HG03521 (cell line): Measurements from ENCODE around the gene SENP3.

Experiments used
- ATAC-seq: cut with Tn5 transposase; IDR thresholded peaks from one replicate; pipeline ENCODE4 v1.9.1; 2021; ENCODE audit warnings: mild to moderate bottlenecking, moderate library complexity; ENCODE audit not compliant: unreplicated experiment

SENP3 gene

DNA sequence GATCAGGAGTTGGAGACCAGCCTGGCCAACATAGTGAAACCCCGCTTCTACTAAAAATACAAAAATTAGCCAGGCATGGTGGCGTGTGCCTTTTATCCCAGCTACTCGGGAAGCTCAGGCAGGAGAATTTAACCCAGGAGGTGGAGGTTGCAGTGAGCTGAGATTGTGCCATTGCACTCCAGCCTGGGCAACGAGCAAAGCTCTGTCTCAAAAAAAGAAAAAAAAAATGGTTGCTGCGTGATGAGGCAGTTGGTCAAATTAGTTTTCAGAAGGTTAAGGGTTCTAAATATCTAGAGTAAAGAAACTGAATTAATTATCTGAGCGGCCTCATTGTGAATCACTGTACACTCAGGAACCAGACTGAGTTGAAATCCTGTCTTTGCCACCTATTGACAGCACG lies 14.2 kb downstream of the SENP3 start:
- no peak for ATAC-seq

DNA sequence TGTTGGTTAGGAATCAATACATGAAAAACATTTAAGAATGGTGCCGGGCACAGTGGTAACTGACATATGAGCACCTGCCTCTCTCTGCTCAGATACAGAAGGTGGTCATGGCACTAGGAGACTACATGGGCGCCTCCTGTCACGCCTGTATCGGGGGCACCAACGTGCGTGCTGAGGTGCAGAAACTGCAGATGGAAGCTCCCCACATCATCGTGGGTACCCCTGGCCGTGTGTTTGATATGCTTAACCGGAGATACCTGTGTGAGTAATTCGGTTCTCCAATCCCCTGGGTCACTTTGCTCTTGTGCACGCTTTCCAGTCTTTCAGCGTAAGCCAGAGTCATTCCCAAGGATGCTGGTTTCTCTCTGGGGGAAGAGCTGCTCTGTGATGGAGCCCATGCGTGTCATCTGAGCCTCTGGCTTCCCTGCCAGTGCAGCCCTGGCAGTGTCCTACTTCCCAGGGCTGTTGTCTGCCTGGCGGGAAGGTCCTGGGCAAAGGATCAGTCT lies 14.8 kb downstream of the SENP3 start:
- no peak for ATAC-seq

DNA sequence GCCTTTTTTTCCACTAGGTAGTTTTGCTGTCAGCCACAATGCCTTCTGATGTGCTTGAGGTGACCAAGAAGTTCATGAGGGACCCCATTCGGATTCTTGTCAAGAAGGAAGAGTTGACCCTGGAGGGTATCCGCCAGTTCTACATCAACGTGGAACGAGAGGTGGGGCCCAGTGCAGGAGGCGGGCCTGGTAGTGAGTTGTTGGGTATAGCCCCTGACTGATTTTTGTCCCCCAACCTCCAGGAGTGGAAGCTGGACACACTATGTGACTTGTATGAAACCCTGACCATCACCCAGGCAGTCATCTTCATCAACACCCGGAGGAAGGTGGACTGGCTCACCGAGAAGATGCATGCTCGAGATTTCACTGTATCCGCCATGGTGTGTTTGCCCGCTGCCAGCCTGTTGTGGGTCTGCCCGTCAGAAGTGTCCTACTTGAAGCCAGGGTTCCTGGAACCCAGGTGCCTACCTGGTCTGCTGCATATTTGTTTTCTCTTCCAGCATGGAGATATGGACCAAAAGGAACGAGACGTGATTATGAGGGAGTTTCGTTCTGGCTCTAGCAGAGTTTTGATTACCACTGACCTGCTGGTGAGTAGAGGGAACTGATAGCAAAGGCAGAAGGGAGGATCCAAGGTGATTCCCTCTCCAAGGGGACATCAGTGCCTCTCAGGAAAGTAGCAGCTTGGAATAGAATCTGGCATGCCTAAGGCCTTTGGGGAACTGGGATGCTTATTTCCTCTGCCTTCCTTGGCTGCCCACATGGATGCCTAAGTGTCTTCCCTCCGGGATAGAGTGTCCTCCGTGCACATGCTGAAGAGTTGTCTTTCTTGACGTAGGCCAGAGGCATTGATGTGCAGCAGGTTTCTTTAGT lies 15.8 kb downstream of the SENP3 start:
- ATAC-seq, result no peak

DNA sequence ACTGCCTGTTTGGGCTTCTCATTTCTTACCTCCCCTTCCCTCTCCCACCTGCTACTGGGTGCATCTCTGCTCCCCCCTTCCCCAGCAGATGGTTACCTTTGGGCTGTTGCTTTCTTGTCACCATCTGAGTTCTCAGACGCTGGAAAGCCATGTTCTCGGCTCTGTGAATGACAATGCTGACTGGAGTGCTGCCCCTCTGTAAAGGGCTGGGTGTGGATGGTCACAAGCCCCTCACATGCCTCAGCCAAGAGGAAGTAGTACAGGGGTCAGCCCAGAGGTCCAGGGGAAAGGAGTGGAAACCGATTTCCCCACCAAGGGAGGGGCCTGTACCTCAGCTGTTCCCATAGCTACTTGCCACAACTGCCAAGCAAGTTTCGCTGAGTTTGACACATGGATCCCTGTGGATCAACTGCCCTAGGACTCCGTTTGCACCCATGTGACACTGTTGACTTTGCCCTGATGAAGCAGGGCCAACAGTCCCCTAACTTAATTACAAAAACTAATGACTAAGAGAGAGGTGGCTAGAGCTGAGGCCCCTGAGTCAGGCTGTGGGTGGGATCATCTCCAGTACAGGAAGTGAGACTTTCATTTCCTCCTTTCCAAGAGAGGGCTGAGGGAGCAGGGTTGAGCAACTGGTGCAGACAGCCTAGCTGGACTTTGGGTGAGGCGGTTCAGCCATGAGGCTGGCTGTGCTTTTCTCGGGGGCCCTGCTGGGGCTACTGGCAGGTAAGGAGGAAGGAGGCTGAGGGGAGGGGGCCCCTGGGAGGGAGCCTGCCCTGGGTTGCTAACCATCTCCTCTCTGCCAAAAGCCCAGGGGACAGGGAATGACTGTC lies 17.5 kb downstream of the SENP3 start, which contains the start of gene CD68:
Gene CD68, plus strand, starts transcription at position 638 of the 833 bp plus-strand sequence. Its CDS starts 40 bp downstream, at position 678.
- no peak for ATAC-seq

DNA sequence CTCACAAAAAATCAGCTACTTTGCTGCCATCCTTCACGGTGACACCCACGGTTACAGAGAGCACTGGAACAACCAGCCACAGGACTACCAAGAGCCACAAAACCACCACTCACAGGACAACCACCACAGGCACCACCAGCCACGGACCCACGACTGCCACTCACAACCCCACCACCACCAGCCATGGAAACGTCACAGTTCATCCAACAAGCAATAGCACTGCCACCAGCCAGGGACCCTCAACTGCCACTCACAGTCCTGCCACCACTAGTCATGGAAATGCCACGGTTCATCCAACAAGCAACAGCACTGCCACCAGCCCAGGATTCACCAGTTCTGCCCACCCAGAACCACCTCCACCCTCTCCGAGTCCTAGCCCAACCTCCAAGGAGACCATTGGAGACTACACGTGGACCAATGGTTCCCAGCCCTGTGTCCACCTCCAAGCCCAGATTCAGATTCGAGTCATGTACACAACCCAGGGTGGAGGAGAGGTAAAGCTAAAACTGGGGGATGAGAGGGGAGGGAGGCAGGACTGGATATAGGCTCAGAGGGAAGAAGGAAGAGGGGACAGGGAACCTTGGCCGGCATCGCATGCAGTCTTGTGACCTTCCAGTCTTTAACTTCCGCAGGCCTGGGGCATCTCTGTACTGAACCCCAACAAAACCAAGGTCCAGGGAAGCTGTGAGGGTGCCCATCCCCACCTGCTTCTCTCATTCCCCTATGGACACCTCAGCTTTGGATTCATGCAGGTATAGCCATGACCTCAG lies 18.3 kb downstream of the SENP3 start:
- no peak for ATAC-seq

DNA sequence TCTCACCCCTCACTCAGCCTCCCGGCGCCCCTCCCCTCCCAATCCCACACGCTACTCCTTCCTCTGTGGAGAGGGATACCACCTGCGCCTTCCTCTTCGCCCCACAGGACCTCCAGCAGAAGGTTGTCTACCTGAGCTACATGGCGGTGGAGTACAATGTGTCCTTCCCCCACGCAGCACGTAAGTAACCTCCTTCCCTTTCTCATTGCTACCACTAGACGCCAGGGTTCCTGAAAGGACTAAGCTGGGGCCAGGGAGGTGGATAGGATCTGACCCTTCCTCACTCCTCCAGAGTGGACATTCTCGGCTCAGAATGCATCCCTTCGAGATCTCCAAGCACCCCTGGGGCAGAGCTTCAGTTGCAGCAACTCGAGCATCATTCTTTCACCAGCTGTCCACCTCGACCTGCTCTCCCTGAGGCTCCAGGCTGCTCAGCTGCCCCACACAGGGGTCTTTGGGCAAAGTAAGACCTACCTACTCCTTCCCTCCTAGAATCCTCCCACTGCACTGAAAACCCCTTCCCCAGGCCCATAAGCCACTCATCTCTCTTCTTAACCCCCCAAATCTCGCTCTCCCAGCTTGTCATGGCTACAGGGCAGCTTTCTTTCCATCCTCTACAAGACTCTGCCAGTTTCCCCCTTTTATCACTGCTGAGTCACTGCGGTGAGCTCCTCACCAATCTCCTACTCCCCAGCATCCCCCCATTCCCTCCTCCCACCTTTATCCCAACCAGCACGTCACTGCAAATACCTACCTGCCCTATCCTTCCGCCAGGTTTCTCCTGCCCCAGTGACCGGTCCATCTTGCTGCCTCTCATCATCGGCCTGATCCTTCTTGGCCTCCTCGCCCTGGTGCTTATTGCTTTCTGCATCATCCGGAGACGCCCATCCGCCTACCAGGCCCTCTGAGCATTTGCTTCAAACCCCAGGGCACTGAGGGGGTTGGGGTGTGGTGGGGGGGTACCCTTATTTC lies 19.2 kb downstream of the SENP3 start:
- ATAC-seq, result no peak

DNA sequence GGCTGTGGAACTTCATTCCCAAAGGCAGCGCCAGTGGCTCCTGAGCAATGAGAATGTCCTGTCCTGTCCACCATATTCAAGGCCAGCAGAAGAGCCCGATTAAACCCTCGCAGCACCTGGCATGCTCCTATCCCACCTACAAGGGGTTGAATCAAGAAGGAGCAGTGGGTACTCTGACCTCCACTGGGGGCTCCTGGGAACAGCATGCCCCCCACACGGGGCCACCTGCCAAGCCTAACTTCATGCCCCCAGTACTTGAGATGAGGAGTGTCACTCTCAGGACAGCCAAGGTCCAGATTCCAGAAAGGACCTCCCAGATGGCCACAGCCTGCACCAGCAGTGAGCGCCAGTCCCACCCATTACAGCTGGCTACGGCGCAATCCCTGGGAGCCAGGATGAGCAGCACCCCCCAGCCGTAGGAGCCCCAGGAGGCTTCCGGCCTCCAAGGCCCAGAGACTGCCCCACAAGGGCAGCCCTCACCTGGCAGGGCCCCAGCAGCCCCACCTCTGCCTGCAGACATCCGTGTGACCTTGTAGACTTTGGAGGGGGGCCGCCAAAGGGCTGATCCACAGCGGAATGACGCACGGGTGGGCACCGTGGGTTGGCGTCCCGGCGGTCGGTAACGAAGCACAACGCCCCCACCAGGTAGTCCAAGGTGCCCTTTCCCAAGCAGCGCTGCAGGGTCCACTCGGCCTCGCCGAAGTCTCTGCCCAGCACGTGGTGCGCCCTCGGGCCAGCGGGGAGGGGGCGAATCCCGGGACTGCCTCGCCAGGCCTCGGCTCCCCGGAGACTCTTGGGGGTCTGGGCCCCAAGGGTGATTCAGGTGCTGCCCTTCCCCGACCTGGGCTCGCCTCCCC lies 20.9 kb downstream of the SENP3 start:
- no peak for ATAC-seq

DNA sequence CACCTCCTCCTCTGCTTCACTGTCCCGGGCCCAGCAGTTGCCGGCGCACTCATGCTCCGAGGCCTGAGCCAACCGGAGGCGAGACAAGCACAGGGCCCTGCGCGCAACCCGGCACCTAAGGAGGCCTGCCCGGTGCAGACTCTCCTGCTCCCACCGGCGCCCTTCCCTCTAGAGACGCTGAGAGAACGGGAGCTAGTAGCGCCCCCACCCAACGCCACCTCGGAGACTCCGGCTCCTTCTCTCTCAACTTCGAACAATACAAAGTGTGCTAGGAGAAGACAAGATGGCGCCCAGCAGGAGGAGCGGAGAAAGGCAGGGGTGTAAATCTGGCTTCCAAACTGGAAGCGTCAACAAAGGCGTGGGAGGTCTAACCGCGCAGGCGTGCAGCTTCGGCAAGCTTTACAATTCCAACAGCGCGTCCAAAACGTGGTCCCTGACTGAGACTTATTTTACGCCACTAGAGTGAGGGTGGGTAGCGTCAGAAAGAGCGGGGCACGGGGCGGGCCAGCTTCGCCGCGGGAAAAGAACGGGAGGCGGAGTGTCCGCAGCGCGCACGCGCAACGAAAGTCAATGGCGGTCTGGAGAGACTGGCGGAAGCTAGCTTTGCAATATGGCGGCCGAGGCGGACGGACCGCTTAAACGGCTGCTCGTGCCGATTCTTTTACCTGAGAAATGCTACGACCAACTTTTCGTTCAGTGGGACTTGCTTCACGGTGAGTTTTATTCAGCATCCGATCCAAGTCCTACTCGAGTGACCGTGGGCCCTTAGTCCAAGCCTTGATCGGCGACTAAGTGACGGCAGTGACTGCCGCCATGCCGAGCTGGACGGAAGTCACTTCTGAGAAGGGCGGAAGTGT lies 21.8 kb downstream of the SENP3 start, which contains the start of gene MPDU1:
Gene MPDU1, plus strand, starts transcription at position 600 of the 857 bp plus-strand sequence. Its CDS starts 11 bp downstream, at position 611.
- ATAC-seq, result peak; percentile 71

DNA sequence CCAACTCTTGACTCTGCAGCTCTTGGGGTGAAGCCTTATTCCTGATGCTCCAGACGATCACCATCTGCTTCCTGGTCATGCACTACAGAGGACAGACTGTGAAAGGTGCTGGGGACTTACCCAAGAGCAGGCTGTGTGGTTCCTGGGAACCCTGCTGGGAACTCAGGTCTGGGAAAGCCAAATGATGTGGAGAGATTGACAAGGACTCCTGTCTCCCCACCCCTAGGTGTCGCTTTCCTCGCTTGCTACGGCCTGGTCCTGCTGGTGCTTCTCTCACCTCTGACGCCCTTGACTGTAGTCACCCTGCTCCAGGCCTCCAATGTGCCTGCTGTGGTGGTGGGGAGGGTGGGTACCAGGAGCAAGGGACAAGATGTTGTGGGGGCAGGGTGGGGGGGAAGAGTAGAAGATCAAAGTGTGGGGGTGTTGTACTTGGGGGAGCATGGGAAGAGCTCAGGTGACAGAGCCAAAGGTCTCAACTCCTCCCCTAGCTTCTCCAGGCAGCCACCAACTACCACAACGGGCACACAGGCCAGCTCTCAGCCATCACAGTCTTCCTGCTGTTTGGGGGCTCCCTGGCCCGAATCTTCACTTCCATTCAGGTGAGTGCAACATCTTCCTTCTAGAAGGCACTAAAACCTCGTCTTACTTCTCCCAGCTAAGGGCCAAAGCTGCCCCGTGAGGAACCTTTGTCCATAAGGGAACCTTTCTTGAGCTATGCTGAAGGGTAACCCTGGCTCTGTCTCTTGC lies 25.1 kb downstream of the SENP3 start:
- ATAC-seq, result no peak

DNA sequence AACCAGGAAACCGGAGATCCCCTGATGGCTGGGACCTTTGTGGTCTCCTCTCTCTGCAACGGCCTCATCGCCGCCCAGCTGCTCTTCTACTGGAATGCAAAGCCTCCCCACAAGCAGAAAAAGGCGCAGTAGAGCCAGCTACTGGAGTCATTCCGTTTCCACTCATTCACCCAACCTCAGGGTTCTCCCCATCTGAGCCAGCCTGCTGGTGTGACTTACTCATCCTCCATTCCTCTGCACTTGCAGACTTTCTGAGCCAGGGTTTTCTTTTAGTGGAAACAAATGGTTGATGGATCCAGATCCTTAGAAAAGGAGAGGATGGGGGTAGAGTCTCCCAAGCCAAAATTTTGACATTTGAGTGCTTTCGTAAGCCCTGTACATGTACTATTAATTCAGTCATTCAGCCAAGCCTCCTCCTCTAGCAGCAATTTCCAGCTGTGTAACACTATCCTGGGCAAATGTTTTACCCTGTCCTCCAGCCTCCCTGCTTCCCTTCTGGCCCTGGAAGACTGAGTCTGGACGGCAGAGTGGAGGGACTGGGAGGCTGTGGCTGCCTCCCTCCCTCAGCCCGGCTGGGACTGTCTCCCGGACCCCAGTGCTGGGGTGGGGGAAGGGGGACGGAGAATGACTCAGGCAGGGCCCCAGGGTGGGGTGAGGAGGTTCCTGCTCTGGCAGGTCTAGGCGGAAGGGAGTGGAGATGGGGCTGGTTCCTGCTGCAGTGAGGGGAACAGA lies 25.9 kb downstream of the SENP3 start:
- no peak for ATAC-seq

DNA sequence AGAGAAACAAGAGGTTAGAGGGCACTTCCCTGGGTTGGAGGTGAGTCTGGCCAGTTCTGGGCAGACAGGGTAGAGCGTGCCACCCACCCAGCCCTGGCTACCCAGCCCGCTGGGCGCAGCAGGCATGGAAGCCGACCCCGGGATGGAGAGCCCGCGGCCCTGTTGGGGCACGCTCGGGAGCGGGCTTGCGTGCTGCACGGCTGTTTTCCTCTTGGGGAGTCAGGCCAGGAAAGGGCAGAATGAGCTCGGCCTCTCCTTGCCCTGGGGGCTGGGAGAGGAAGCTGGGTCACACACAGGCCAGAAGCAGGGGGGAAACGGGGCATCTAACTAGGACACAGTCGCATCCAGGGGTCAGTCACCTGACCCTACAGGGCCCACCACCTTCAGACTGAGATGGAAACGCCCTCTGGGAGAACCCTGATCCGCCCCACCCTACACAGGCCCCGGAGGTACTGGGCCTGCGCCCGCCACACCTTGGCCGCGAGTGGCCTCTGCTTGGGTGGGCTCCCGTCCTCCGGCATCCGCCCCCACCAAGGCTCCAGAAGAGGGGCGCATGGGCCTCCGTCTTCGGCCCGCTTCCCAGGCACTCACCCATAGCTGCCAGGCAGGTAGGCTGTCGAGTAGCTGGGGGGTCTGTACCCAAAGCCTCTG lies 27.0 kb downstream of the SENP3 start:
- ATAC-seq, result no peak

DNA sequence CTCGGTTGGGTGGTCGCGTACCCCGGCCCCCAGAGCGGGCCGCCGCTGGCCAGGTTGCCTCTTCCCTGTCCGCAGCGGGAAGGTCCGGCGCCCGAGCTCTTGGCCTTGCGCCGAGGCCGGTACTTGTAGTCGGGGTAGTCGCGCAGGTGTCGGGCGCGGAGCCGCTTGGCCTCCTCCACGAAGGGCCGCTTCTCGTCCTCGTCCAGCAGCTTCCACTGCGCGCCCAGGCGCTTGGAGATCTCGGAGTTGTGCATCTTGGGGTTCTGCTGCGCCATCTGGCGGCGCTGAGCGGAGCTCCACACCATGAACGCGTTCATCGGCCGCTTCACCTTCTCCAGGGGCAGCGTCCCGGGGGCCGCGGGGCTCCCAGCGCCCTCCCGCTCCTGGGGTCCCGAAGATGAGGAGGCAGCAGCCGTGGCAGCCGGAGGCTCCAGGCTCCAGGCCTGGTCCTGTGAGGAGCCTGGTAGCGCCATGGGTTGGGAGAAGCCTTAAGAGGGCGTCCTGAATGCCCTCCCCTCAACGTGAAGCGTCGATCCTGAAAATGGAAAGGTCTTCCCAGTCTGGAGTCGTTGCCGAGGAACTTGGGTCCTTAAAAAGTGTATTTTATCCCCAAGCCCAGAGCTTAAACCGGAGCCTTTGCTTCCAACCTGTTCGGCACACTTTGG lies 27.6 kb downstream of the SENP3 start:
- ATAC-seq, result no peak

DNA sequence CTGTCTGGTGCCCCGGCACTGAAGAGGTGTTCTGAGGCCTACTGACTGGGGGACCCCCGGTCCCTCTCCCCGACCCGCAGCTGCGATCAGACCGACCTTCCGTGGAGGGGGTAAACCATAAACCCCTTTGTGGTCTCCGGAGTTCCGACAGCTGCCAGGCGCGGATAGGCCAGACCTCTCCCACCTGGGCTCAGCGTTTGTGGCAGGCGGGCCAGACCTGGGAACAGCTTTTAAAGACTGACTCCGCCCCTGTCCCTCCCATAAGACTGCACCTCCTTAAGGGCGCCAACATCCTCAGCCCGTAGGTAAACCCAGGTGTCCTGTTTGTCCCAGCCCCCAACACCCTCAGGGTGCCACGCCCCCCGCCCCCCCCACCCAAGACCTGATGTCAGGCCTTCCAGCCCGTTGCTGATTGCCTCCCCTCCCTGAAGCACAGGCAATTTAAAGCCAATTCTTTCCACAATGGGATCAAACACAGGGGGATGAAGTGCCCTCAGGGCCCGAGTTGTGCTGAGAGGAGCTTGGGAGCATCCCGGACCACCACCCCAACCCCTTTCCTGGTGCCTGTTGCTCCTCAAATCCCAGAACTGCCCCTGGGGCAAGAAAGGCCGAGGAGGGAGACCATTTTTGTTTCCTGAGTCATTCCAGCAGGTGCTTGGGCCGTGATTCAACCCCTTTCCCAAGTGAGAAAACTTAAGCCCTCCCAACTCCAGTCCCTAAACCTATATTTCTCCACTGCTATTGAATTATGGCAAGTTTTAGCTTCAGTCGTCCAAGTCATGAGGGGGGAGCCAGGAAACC lies 28.4 kb downstream of the SENP3 start, which contains the start of gene SOX15:
Gene SOX15, minus strand, starts transcription at position 204 of the 801 bp plus-strand sequence. CDS start 418 bp downstream, outside the sequence.
- no peak for ATAC-seq

DNA sequence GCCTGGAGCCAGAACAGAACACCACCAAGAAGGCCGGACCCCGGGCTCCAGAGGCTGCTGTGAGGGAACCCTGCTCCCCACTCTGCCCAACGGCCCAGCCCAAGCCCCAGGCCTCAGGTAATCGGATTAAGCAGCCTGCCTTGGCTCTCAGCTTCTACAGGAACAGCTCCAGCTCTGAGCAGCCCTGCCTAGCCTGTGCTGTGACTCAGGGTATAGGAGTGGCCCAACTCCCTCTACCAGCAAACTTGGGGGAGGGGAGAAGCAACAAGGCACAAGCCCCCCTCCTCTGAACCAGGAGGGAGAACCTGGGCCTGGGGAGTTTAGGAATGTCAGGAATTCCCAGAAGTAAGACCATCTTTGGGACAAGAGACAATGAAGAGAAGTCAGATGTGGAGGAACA lies 29.0 kb downstream of the SENP3 start:
- no peak for ATAC-seq
